ENCODE results near the gene PRKCE.
A peak's percentile ranks its signal among the peaks of the same experiment; 100 is the strongest.
"Not testable (repeated sequence)": the region's sequence is repeated elsewhere in the genome, so short reads cannot be mapped to it uniquely, and the experiment has no call there.

The PRKCE gene

DNA sequence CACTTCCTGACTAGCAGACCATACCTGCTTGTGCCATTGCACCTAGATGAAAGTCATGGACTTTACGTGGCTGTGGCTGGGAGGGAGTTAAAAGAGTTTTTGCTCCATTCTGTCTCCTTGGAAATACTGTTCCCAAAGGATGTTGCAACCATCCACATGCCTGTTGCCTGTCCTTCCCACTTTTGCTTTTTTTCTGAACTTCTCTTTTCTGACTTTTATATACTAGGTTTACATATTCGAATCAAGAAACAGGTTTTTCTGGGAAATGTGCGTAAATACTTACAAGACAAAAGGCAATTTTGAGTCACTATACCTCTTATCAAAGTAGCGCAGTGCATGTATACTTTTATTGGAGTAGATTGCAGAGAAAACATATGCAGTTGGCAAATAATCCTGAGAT is 244.8 kb downstream of the PRKCE start:
- no peak for DNase-seq

- no peak for DNase-seq
Measured at GRCh38 chr2:45897842-45898241, 246.4 kb downstream of the PRKCE start.

DNA sequence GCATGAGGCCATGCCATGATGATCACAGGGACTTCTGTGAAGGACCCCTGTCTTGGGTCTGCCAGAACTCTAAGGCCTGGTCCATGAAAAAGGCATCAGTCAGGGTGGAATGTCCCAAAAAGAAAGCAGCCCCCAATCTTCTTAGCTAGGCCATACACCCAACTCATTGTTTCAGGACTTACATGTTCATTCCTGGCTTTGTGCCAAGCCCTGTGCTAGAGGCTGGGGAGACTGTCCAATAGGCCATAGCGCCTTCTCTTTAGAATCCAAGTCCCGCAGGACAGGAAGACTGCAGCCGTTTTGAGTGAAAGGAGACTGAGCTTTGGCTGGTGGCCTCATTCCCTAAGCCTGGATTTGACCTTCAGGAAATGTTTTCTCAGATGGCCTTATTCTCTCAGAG is 247.3 kb downstream of the PRKCE start:
- DNase-seq: peak; percentile 62

GRCh38 chr2:45899926-45900325 is 248.5 kb downstream of the PRKCE start:
- no peak for DNase-seq

DNA sequence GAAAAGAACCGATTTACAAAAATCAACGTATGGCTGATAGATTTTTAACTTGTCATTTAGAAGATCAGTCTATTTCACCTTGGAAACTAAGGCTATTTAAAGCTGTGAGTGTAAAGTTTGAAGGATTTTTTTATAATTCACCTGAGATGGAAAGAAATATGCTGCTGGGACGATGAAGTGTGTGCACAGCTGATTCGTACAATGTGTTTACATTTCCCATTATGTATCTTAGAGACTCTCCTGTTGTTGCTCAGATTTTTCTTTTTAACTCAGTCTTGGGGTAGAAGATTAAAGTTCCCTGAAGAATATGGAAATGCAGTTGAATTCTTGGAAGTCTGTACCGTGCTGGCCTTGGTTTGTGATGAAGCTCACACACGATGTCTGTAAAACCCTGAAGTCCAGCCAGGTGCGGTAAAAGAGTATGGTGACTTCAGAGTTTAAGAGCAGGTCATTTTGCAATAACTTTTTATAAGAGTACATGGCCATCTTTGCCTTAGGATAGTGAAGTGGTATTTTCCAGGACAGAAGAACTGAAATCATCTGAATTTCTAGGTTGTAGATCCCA is 250.1 kb downstream of the PRKCE start:
- DNase-seq: no peak

DNA sequence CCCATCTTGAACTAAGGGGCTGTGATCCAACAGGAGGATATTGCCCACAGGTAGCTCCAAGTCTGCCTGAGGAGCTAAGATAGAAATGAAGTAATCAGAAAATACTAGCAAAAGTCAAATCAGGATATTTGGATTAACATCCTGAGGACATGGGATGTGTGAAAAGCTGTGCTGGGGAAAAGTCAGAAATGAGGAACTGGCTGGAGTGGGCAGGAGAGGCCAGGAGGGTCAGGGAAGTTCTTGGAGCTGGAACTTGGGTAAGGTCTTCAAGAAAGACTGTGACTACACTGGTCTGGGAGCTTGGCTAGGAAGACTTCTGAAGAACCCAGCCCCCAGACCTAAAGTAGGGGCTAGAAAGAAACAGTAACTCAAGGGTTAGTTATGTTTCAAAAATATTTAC is 250.9 kb downstream of the PRKCE start:
- no peak for DNase-seq

DNA sequence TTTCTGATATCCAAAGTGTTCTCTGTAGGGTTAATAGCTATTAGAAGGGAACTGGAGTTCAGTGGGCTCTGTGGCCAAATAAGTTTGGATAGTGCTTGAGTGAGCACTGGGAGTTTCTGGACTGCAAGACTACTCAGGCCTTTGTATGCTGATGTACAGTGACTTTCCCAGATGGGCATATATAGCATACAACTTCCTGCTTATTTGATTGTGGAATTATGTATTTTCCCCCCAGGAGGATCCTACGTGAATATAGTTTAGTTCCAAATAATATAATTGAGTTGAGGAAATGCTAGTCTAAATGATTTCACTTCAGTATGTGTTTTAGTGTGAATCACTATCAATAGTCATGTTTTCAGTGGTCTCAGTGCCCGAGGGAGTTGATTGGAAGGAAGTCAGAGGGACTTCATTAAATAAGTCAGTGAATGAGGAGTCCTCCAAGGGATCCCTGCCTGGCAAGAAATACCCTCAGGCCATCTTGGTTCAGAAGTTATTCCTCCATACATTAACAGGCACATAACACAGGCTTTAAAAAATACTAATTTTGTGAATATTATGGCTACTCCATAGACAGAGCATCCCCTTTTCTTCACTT is 251.4 kb downstream of the PRKCE start:
- no peak for DNase-seq

DNA sequence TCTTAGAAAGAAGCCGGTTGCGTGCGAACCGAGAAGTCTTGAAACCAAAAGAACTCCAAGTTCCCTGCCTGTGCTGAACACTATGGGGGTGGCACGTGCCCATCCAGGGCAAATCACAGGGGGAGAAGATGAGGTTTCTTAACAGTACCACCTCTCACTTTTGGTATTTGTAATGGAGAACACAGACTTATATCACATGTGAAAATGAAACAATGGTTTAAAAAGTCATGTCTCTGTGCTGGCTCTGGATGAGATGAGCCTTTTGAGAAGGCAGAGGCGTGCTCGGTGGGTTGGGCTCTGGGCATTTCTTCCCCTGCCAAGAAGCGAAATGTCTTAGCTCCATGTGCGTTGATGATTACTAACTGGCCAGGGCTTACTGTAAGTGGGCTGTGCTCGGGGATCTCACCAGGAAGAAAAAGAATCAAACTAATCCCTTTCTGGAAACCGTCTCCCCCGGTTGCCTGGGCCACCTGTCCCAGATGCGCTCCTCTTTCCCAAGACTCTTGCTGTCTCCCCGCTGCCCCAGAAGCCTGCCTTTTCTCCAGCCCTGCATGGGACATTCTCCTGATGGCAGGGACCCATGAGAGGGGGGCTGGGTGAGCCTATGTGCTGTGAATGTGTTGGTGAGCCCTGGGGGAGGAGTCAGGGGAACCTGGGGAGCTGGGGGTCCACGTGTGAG is 252.9 kb downstream of the PRKCE start:
- DNase-seq: no peak

DNA sequence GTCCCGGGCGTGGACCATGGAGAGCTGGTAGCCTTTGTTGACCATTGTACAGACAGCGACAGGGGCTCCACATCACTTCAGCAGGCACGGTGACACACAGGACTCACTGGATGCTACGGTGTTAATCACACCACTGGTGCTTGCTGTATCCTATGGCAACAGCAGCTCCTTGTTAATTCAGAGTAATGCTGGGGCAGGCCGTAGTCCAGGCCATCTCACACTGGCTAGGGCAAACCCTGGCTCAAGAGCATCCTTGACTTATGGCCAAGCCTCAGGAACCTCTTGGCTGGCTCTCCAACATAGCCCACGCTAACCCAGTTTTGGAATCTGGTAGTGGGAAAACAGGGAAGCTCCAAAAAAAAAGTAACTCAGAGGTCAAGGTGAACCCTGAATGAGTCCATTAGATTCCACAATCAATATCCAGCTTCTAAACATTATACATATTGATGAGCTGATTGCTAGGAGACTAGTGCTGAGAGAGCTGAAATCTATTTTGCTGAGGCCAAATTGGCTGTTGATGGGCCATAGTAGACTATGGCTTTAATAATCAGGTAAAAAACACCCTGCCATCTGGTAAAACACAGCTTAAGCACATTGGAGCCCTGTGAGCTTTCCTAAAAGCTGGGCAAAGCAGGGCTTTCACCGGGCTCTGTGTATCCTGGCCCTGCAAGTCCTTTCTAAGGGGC is 253.6 kb downstream of the PRKCE start:
- no peak for DNase-seq

GRCh38 chr2:45905632-45905958 is 254.1 kb downstream of the PRKCE start:
- no peak for DNase-seq

DNA sequence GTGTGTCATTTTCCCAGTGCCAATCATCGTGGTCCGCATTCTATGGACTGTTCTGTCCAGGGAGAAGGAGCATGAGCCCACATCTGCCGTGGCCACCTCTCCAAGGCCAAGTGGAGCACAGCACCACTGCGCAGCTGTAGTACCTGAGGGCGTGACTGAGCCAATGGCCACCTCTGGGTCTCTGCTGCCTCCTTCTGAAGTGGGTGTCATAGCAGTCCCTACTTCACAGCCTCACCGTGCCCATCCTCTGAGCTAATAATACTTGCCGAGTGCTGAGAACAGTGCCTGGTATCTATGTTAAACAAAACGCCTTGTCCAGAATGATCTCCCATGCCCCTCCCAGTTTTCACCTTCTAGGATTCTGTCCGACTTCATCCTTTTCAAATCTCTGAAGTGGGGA is 256.1 kb downstream of the PRKCE start:
- DNase-seq: no peak

GRCh38 chr2:45908316-45909170 is 257.1 kb downstream of the PRKCE start:
- no peak for DNase-seq

- no peak for DNase-seq
Measured at GRCh38 chr2:45909171-45909565, 257.7 kb downstream of the PRKCE start.

DNA sequence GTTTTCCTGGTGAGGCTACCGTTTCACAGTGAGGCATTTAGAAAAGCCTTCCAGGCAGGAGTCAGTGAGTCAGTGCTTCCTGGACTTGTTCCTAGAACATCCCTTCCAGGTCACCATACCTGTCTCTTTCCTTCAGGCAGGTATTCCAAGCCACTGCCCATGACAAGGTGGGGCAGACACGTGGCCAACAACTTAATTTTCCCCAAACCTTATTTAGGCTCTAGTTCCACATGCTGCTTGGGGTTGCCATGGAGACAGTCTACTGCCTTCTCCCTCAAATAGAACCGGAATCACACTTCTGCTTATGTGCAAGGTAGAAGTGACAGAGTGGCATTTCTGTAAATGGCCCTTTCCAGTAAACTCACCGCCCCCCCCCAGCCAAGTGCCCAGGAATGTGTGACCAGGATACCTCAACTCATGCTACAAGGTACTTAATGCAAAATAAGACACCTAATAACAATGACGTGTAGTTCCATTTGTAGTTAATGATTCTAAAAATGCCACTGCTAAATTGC is 258.3 kb downstream of the PRKCE start:
- DNase-seq: peak; percentile 40

GRCh38 chr2:45910473-45911060 is 259.1 kb downstream of the PRKCE start:
- DNase-seq: no peak

- no peak for DNase-seq
Measured at GRCh38 chr2:45911538-45911937, 260.1 kb downstream of the PRKCE start.

DNA sequence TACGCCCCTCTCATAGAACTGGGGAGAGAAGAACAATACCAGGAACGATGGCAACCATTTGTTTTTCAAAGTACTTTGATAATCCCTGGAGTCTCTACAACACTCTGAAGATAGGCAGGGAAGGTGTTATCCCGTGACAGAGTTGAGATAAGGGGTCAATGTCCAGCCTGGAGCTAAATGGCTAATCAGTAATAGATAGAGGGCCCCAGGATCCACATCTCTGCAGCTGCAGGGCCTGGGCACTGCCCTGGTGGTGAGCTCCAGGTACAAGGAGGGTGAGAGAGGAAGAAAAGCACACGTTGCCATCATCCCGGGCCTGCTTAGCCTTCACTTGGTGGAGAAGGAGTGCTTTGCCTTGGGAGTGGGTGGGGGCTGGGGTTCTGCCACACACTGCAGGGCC is 260.6 kb downstream of the PRKCE start:
- DNase-seq: no peak

- DNase-seq: no peak
Measured at GRCh38 chr2:45913539-45913938, 262.1 kb downstream of the PRKCE start.

DNA sequence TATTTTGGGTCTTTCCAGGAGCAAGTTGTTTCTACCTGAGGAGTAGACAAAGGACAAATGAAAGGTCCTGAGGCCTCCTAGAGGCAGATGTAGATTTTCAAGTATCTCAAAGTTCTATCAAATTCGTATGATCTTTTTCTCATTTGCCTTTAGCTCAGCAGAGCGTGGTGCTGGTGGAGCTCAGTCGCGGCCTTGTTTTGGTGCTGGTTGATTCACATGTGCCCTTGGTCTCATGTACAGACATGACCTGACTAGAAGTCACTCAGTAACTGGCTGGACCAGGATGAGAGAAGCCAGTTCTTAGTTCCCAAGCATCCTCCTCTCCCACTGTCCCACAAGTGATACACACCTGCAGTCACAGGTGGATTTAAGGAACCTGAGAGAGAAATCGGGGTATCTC is 264.0 kb downstream of the PRKCE start:
- no peak for DNase-seq

GRCh38 chr2:45917561-45918176 is 266.2 kb downstream of the PRKCE start:
- DNase-seq: not testable (repeated sequence)

DNA sequence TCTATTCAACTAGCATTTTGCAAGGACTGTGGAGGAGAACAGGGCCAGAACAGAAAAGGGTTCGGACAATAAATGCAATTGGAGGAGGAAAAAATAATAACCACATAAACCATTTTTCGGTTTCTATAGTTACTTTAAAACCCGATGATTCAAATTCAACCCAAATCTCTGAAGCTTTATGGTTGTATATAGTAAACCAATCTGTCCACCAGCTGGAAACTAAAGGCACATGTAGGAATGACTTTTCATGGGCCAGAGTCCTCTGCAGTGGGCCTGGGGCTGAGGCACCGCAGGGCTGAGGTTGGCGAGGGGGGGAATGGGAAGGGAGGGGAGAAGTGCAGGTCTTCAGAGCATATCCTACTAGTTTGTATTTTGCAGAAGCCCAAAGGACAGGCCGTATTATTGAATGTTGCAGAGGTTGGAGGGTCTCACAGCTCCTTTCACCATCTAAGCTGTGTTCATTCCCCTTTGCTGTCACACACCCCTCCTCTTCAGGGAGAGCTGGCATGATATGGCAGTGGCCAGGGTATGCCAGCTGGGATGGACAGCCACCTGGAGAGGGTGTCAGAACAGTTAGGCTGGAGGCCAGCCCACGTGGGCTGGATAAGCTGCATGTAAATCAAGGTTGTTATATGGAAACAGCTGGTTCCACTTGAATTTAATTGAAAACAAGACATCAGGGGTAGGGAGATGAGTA is 267.1 kb downstream of the PRKCE start:
- no peak for DNase-seq
